HepG2 (cell line): ENCODE results near the gene TLR9. TPM values are rescaled to one million over a fixed set of nuclear protein-coding genes. Genes with fewer than 3 reads are reported as not detected.

Source experiments
- ATAC-seq: fragments of 200-7000 bp; cut with Tn5 transposase; 3 replicates; pipeline ENCODE4 v1.9.1; 2020; ENCODE audit warnings: mild to moderate bottlenecking, moderate library complexity
- BruUV-seq: library from RNA; stranded (reverse); fragments of 400-500 nt; replicated peaks from 2 replicates; lab custom pipeline; 2021; lab: Mats Ljungman, UMichigan
- CTCF ChIA-PET: fragments of 300-600 bp; formaldehyde crosslinking; extraction: SDS; loops from one replicate; lab custom pipeline; 2021; ENCODE audit warnings: low total read pairs, inconsistent platforms, low intra/inter-chr PET ratio; lab: Yijun Ruan, JAX
- POLR2A ChIA-PET: fragments of 350-600 bp; sonication (Branson Sonifier 250); formaldehyde crosslinking; loops from one replicate; lab custom pipeline; 2020; ENCODE audit warnings: antibody characterized with exemption, inconsistent platforms; lab: Yijun Ruan, JAX
- DNase-seq: peaks from one replicate; pipeline ENCODE4 v3.0.0-alpha.2; 2015; ENCODE audit warnings: low spot score
- FAIRE-seq: peaks from 3 replicates; lab custom pipeline; 2011; peaks lifted over from hg19 to GRCh38; lab: Jason Lieb, UNC
- H2AFZ ChIP-seq: one replicate; pipeline ENCODE4 v1.6.1; 2011; ENCODE audit warnings: low read length, inconsistent platforms
- H3K27ac ChIP-seq: fragments of 300-600 bp; 3 replicates; pipeline ENCODE4 v1.8.0; 2011; ENCODE audit warnings: mixed run types, mild to moderate bottlenecking, mixed read lengths, low read length, inconsistent platforms; ENCODE audit not compliant: insufficient read depth; ENCODE audit errors: extremely low read length
- H3K27me3 ChIP-seq, 2 experiments: fragments of 200-600 bp in 1 of 2; 2 replicates in 1 of 2; 3 replicates in 1 of 2; pipeline versions ENCODE4 v1.6.0 to v1.8.0; 2011; ENCODE audit warnings: low read length in 2 of 2, mild to moderate bottlenecking in 2 of 2, moderate library complexity in 2 of 2, inconsistent platforms in 1 of 2; ENCODE audit not compliant: insufficient read depth in 2 of 2, control insufficient read depth in 1 of 2
- H3K36me3 ChIP-seq, 2 experiments: fragments of 200-600 bp in 1 of 2; replicated peaks in 1 of 2; 2 replicates in 1 of 2; 3 replicates in 1 of 2; pipeline versions ENCODE4 v1.5.1 to v1.8.0; 2011; ENCODE audit warnings: low read length in 2 of 2, inconsistent platforms in 1 of 2; ENCODE audit not compliant: insufficient read depth in 2 of 2, control insufficient read depth in 1 of 2
- H3K4me1 ChIP-seq: 2 replicates; pipeline ENCODE4 v1.5.1; 2012; ENCODE audit warnings: low read length, inconsistent platforms; ENCODE audit not compliant: insufficient read depth
- H3K4me2 ChIP-seq: 2 replicates; pipeline ENCODE4 v1.6.0; 2011; ENCODE audit warnings: low read depth, low read length, inconsistent platforms
- H3K4me3 ChIP-seq, 3 experiments: fragments of 200-600 bp in 1 of 3; sonication (generic), shearing (Covaris generic) in 1 of 3; replicated peaks in 1 of 3; 2 replicates each; pipeline ENCODE4 v1.5.1; 2011 to 2016; ENCODE audit warnings: low read length in 3 of 3, inconsistent platforms in 2 of 3, low read depth in 2 of 3, mild to moderate bottlenecking in 2 of 3, control low read depth in 1 of 3, mixed read lengths in 1 of 3; ENCODE audit not compliant: insufficient read depth in 1 of 3
- H3K79me2 ChIP-seq: one replicate; pipeline ENCODE4 v1.6.1; 2011; ENCODE audit warnings: low read length, inconsistent platforms; ENCODE audit not compliant: insufficient read depth
- H3K9ac ChIP-seq: 2 replicates; pipeline ENCODE4 v1.6.0; 2011; ENCODE audit warnings: mild to moderate bottlenecking, low read depth, low read length, inconsistent platforms; ENCODE audit not compliant: insufficient read depth
- H3K9me3 ChIP-seq: 2 replicates; pipeline ENCODE4 v1.5.1; 2012; ENCODE audit warnings: mild to moderate bottlenecking, low read length
- H4K20me1 ChIP-seq: 2 replicates; pipeline ENCODE4 v1.6.0; 2011; ENCODE audit warnings: inconsistent platforms, mild to moderate bottlenecking, low read length, moderate library complexity; ENCODE audit not compliant: insufficient read depth
- ARNT2 ChIP-seq: sonication (generic); formaldehyde crosslinking; IDR thresholded peaks from 2 replicates; pipeline ENCODE4 v1.8.0; 2022; ENCODE audit warnings: mild to moderate bottlenecking, low read depth, missing genetic modification reagents, moderate library complexity
- EEA1 ChIP-seq: sonication (generic); formaldehyde crosslinking; IDR thresholded peaks from 2 replicates; pipeline ENCODE4 v1.5.1; 2020; ENCODE audit warnings: mild to moderate bottlenecking, missing genetic modification reagents, borderline replicate concordance
- ELK4 ChIP-seq: sonication (generic); formaldehyde crosslinking; IDR thresholded peaks from 2 replicates; pipeline ENCODE4 v1.9.0; 2021; ENCODE audit warnings: missing genetic modification reagents, borderline replicate concordance
- ESRRA ChIP-seq: sonication (generic); formaldehyde crosslinking; IDR thresholded peaks from 2 replicates; pipeline ENCODE4 v1.5.1; 2020; ENCODE audit warnings: mild to moderate bottlenecking, low read depth, missing genetic modification reagents
- HOXD1 ChIP-seq: sonication (generic); formaldehyde crosslinking; IDR thresholded peaks from 2 replicates; pipeline ENCODE4 v1.5.0; 2020; ENCODE audit warnings: missing genetic modification reagents
- IKZF5 ChIP-seq: IDR thresholded peaks from 2 replicates; pipeline ENCODE4 v1.6.1; 2018; ENCODE audit warnings: missing genetic modification reagents, mild to moderate bottlenecking, missing compliant biosample characterization
- RBAK ChIP-seq: sonication (generic); formaldehyde crosslinking; IDR thresholded peaks from 2 replicates; pipeline ENCODE4 v1.5.1; 2020; ENCODE audit warnings: mild to moderate bottlenecking, missing genetic modification reagents
- ZHX2 ChIP-seq, 2 experiments: sonication (generic) in 1 of 2; formaldehyde crosslinking in 1 of 2; IDR thresholded peaks; 2 replicates each; pipeline versions ENCODE4 v1.6.1 to v1.9.0; 2014 to 2022; ENCODE audit warnings: antibody characterized with exemption in 1 of 2, borderline replicate concordance in 1 of 2, inconsistent platforms in 1 of 2, low read depth in 1 of 2, missing genetic modification reagents in 1 of 2
- ZNF558 ChIP-seq: sonication (generic); formaldehyde crosslinking; IDR thresholded peaks from 2 replicates; pipeline ENCODE4 v1.9.0; 2022; ENCODE audit warnings: mild to moderate bottlenecking, missing genetic modification reagents, borderline replicate concordance
- ZNF629 ChIP-seq: sonication (generic); formaldehyde crosslinking; conservative IDR thresholded peaks from 2 replicates; pipeline ENCODE4 v1.5.0; 2020; ENCODE audit warnings: missing genetic modification reagents
- ZNF737 ChIP-seq: sonication (generic); formaldehyde crosslinking; IDR thresholded peaks from 2 replicates; pipeline ENCODE4 v1.5.0; 2020; ENCODE audit warnings: missing genetic modification reagents, mild to moderate bottlenecking, borderline replicate concordance
- ZNF766 ChIP-seq: sonication (generic); formaldehyde crosslinking; IDR thresholded peaks from 2 replicates; pipeline ENCODE4 v1.5.0; 2020; ENCODE audit warnings: missing genetic modification reagents, borderline replicate concordance
- ZNF777 ChIP-seq: sonication (generic); formaldehyde crosslinking; IDR thresholded peaks from 2 replicates; pipeline ENCODE4 v1.4.0; 2020; ENCODE audit warnings: missing genetic modification reagents
- WGBS: methylation state at CpG from one replicate; pipeline ENCODE4 v1.1.6; 2017; ENCODE audit warnings: low lambda C conversion rate; 5-methylcytosine and 5-hydroxymethylcytosine counted together
- in situ Hi-C: cut with HindIII; loops from 2 replicates; pipeline ENCODE4 v1.10.0; 2017; ENCODE audit warnings: low pct_unique_long_range_greater_than_20kb; ENCODE audit not compliant: extremely low pct_ligation_motif_present
- intact Hi-C: fragments of 100-400 bp; cut with micrococcal nuclease; formaldehyde crosslinking; loops from one replicate; pipeline ENCODE4 v1.10.0; 2022; ENCODE audit not compliant: unreplicated experiment
- polyA plus RNA-seq, 8 experiments: library from polyadenylated mRNA; depleted of rRNA in 3 of 8; stranded (reverse) in 7 of 8; unstranded in 1 of 8; fragments of >200 nt; fragmentation: Illumina TruSeq in 4 of 8; extraction: Trizol in 4 of 8; gene quantifications; 2 replicates each; pipeline versions ENCODE4 v1.2.1 to v1.2.3, GENCODE V29; 2011 to 2016; ENCODE audit warnings: low read depth in 4 of 8, missing spikeins in 1 of 8, mixed read lengths in 1 of 8; ENCODE audit not compliant: insufficient read depth in 1 of 8
- total RNA-seq, 5 experiments: library from RNA; depleted of rRNA; stranded (reverse); fragments of >200 nt; fragmentation: Illumina TruSeq; extraction: Trizol; gene quantifications; 2 replicates each; pipeline ENCODE4 v1.2.3, GENCODE V29; 2016; ENCODE audit warnings: low read depth in 1 of 5

TLR9 gene
- total and polyA plus RNA-seq, 2 of the 13 experiments (the other 11 are each of a cell fraction or from before 2014, with no cell fraction given) = not detected

GRCh38 chr3:52245322-52246263 lies 20.1 kb upstream of the TLR9 start, which contains the start of gene PPM1M:
TSS of gene PPM1M (plus strand) at chr3:52245759. CDS start at chr3:52245825, 66 bp downstream.
- ChIA-PET POLR2A (interaction anchor here (1.2 to 1.8 kb wide), 6 partner anchors 8 to 44 kb away, joined by 3 to 18 read pairs (median 6); partner anchors contain the start of genes GLYCTK and WDR82), CTCF (no interaction called here)
- no peaks in the 10 kb centered on the region for H3K79me2 ChIP-seq
- ATAC-seq = peak; percentile 41
- H3K27ac ChIP-seq = no peak within 1 kb of the TSS
- no peak within 1 kb of the TSS for H2AFZ ChIP-seq
- H3K4me1 ChIP-seq = peaks cover 42% of the 10 kb centered on the region
- H3K4me3 ChIP-seq = peak within 1 kb of the TSS; percentile 44 to 62 (median 49); a peak in 5 of 6 replicates
- no peak for DNase-seq
- peak within 1 kb of the TSS; percentile 76 for H3K4me2 ChIP-seq
- no peaks in the 10 kb centered on the region; a peak in 1 of 5 replicates for H3K36me3 ChIP-seq
- H3K9ac ChIP-seq = peak within 1 kb of the TSS; percentile 53
- intact Hi-C loops (no loop called here), in situ Hi-C loops (no loop called here)
- no peak for FAIRE-seq
- H3K27me3 ChIP-seq = no peaks in the 10 kb centered on the region
- no TSS peak for BruUV-seq
- WGBS = 62% methylated on average over 11 of the region's 98 CpGs
- H4K20me1 ChIP-seq = no peaks in the 10 kb centered on the region
- no peaks in the 10 kb centered on the region for H3K9me3 ChIP-seq
- TF ChIP-seq ZNF777 (CRISPR knock-in tag) (peak; percentile 86), ARNT2 (peak; percentile 75; the same call in 1 of the 2 replicates), ZHX2 (IDR thresholded peaks at IDR 0.05; ENCODE audit: low read depth) (no peak), ZHX2 (CRISPR knock-in tag; IDR thresholded peaks at IDR 0.05; ENCODE audit: borderline replicate concordance) (peak; percentile 82; the same call in 1 of the 2 replicates), ZNF766 (CRISPR knock-in tag) (peak; percentile 80; the same call in 1 of the 2 replicates), HOXD1 (0 out of 2 replicates have a peak, but pooled peaks have one; percentile 16), EEA1 (CRISPR knock-in tag) (peak; percentile 31; the same call in 1 of the 2 replicates), ZNF737 (CRISPR knock-in tag) (no peak), ZNF558 (CRISPR knock-in tag) (peak; percentile 64; the same call in 1 of the 2 replicates), IKZF5 (CRISPR knock-in tag) (peak; percentile 36; the same call in 1 of the 2 replicates), ESRRA (CRISPR knock-in tag) (peak; percentile 61; the same call in 1 of the 2 replicates), ZNF629 (CRISPR knock-in tag) (peak; percentile 92), ELK4 (CRISPR knock-in tag) (peak; percentile 47; the same call in 1 of the 2 replicates), RBAK (CRISPR knock-in tag) (no peak)
